ENCODE data around the gene RARB.

- TF ChIP-seq CTCF (IDR thresholded peaks at IDR 0.05; ENCODE audit: low read length) = no peak
- TF ChIP-seq EZH2 (IDR thresholded peaks at IDR 0.05; ENCODE audit: borderline replicate concordance, low read length) = no peak
These were observed 119.0 kb downstream of the RARB start for GRCh38 chr3:25547103-25547502.
